GM21619 (cell line): ENCODE measurements around the gene MMAB.

Source experiments
- ATAC-seq: cut with Tn5 transposase; IDR thresholded peaks from one replicate; pipeline ENCODE4 v1.9.1; 2021; ENCODE audit not compliant: unreplicated experiment

Gene MMAB

DNA sequence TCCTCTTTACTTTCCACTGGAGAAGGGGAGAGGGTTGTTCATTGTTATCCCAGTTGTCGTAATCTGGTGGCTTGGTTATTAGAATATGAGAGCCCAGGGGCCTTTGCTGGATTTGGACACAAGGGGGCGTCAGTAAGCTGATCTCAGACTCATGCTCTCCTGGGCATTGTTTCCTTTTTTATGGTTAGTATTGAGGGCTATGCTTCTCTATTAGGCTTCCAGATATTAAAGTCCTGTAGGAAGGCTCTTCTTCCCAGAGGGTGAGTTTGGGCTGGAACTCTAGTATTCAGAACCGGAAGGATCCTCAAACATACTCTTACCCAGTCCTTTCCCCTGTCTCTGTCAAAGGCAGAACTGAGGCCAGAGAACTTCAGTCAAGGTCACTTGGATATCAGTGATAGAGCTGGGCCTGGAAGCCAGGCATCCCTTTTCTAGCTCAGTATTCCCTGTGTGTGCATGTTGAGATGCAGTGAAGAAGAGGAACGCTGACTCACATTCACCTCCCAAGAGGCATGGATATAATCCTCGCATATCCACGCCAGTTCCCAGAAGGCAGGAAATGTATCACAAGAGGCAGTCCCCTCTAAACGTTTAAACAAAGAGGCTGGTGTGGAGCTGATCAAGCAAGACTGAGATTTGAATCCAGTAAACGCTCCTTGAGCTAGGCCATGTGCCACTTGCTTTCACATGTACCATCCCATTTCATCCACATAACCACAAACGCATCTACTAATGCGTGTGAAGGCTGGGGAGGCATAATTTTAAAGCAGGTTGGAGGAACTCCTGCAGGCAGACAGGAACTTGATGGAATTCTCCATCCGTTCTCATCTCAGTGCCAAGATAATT lies 54.3 kb downstream of the MMAB start:
- ATAC-seq, result no peak

DNA sequence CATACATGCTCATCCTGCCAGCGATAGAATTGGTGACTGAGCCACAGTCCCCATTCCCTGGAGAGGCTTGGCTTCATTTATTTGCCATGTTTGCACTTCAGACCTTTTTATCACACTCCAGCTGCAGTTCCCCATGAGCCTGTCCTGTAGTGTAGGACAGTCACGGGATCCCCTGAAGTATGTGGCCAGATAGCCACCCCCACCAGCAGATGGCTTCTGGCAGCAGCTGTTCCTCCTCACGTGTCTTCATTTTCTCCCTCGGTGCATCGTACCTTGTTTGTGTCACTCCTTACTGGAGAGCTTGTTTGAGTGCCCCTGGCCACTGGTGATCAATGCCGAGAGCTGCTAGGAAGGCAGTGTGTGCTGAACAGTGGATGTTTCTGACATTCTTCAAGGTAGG lies 55.7 kb downstream of the MMAB start:
- ATAC-seq, result no peak

DNA sequence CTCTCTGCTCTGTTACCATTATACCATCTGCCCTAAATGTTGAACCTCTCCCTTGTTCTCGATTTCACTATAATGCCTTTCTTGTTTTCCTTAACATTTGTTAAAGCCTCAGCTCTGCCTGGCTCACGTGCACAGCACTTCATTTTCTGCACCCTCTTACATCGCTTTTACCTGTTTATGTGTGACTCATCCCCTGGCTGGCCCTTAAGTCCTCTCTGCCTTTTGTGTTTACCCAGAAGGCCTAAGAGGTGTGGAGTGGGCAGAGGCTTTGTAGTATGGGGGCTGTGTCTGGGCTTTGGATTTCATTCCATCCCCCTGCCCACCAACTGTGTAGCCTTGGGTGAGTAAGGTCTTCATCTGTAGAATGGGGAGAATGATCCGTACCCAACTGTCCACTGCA lies 59.3 kb downstream of the MMAB start:
- no peak for ATAC-seq

DNA sequence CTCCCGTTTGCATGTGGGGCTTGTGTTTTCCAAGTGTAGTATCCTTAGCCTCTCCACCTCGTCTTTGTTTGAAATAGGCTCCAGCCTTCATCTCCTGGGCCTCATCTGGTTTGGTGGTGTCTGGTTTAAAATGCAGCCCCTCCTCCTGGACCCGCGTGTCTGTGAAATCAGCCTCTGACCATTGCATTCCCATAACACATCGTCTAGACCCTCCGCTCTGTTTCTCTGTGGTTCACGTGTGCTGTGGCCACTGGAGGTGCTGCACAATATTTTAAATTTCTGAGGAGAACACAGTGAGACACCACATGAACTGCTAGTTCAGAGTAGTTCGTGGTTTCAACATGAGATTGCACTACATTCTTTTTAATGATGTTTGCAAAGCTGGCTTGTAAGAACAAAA lies 60.3 kb downstream of the MMAB start:
- ATAC-seq, result no peak

DNA sequence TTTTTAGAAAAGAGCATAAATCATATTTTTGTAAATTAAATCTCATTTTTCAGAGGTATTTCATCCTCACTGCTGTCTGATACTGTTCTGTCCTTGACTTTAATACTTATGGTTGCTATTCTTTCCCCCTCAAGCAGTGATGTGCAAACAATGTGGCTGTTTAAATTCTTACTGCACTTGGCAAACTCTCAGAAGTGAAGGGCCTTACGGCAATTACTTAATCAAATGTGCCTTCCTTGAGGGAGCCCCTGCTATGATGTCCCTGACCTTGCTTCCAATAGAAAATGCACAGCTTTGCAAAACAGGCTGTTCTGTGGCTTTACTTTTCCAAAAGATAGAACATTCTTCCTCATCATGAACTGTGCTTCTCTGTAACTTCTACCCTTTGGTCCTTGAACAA lies 60.7 kb downstream of the MMAB start:
- no peak for ATAC-seq

DNA sequence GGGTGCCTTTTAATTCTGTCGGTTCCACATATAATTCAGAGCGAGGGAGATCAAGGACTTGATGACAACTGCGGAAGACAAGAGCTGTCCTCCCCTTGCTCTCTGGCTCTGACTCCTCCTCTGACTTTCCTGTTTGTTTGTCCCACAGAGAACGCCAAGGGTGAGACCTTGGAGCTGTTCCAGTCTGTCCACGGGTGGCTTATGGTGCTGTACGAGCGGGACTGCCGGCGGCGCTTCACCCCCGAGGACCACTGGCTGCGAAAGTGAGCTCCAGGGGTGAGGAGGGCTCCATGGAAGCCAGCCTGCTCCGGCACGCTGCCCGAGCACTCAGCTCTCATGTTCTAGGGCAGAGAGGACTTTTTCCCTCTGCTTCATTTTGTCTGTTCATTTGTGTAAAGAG lies 63.1 kb downstream of the MMAB start:
- no peak for ATAC-seq

DNA sequence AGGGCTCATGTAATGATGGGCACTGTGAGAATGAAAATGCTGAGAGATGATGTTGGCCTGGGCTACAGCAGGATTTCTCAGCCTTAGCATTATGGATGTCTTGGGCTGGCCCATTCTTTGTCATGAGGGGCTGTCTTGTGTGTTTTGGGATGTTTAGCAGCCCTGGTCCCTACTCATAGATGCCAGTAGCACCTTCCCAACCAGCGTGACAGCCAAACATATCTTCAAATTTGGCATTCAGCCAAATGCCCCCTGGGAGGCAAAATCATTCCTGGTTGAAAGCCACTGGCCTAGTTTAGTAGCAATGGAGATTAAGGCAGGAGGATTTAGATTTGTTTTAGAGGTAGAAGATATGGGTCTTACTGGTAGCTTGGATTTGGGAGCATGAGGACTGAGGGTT lies 69.2 kb downstream of the MMAB start:
- ATAC-seq, result no peak
